GM12878 (cell line): ENCODE results near the gene ENG. TPM values are rescaled to one million over a fixed set of nuclear protein-coding genes. Genes with fewer than 3 reads are reported as not detected.

Experiments used
- ATAC-seq: fragments of 200-7000 bp; cut with Tn5 transposase; 3 replicates; pipeline ENCODE4 v1.9.1; 2020; ENCODE audit warnings: mild to moderate bottlenecking, moderate library complexity
- BruUV-seq: library from RNA; stranded (reverse); fragments of 400-500 nt; replicated peaks from 2 replicates; lab custom pipeline; 2021; lab: Mats Ljungman, UMichigan
- CTCF ChIA-PET: fragments of 300-600 bp; sonication (Branson Sonifier 250); formaldehyde crosslinking; extraction: SDS; loops from one replicate; lab custom pipeline; 2021; ENCODE audit warnings: inconsistent platforms; lab: Yijun Ruan, JAX
- POLR2A ChIA-PET: fragments of 350-600 bp; formaldehyde crosslinking; extraction: SDS; loops from one replicate; lab custom pipeline; 2021; ENCODE audit warnings: inconsistent platforms; lab: Charles Lee
- RAD21 ChIA-PET: fragments of 300-600 bp; sonication (Branson Sonifier 250); formaldehyde crosslinking; loops from one replicate; lab custom pipeline; 2023; ENCODE audit warnings: antibody characterized with exemption; ENCODE audit not compliant: unreplicated experiment; lab: Charles Lee
- SMC1A ChIA-PET: fragments of 300-600 bp; sonication (Branson Sonifier 250); formaldehyde crosslinking; loops from one replicate; lab custom pipeline; 2023; ENCODE audit not compliant: unreplicated experiment, uncharacterized antibody; lab: Charles Lee
- DNase-seq: peaks from one replicate; pipeline ENCODE4 v3.0.0-alpha.2; 2011; ENCODE audit warnings: low read depth, low spot score
- FAIRE-seq: peaks from 3 replicates; lab custom pipeline; 2011; peaks lifted over from hg19 to GRCh38; lab: Jason Lieb, UNC
- H2AFZ ChIP-seq: 2 replicates; pipeline ENCODE4 v1.6.0; 2011; ENCODE audit warnings: low read depth, low read length, control low read depth; ENCODE audit not compliant: control insufficient read depth
- H3K27ac ChIP-seq: 2 replicates; pipeline ENCODE4 v1.5.1; 2011; ENCODE audit warnings: control low read depth; ENCODE audit not compliant: control insufficient read depth, insufficient read depth
- H3K27me3 ChIP-seq, 2 experiments: replicated peaks in 1 of 2; 2 replicates each; pipeline versions ENCODE4 v1.6.0 to v1.6.1; 2011; ENCODE audit warnings: low read length in 1 of 2; ENCODE audit not compliant: control insufficient read depth in 2 of 2, insufficient read depth in 2 of 2
- H3K36me3 ChIP-seq, 2 experiments: 2 replicates each; pipeline ENCODE4 v1.5.1; 2011; ENCODE audit warnings: low read length in 1 of 2; ENCODE audit not compliant: control insufficient read depth in 2 of 2, insufficient read depth in 2 of 2
- H3K4me1 ChIP-seq: 2 replicates; pipeline ENCODE4 v1.6.1; 2011; ENCODE audit warnings: mild to moderate bottlenecking, low read length, moderate library complexity, mixed read lengths; ENCODE audit not compliant: control insufficient read depth, insufficient read depth
- H3K4me2 ChIP-seq: 2 replicates; pipeline ENCODE4 v1.6.0; 2011; ENCODE audit warnings: control low read depth; ENCODE audit not compliant: control insufficient read depth, insufficient read depth
- H3K4me3 ChIP-seq: fragments of 200-600 bp; sonication (generic); 2 replicates; pipeline ENCODE4 v1.5.1; 2016
- H3K79me2 ChIP-seq: 2 replicates; pipeline ENCODE4 v1.6.0; 2011; ENCODE audit warnings: low read length; ENCODE audit not compliant: control insufficient read depth, insufficient read depth
- H3K9ac ChIP-seq: 2 replicates; pipeline ENCODE4 v1.8.0; 2011; ENCODE audit warnings: low read length, control low read depth, mixed read lengths; ENCODE audit not compliant: control insufficient read depth, insufficient read depth
- H3K9me3 ChIP-seq: replicated peaks from 3 replicates; pipeline ENCODE4 v1.5.1; 2011; ENCODE audit warnings: mild to moderate bottlenecking, low read length; ENCODE audit not compliant: control insufficient read depth, insufficient read depth
- H4K20me1 ChIP-seq: 2 replicates; pipeline ENCODE4 v1.6.0; 2011; ENCODE audit not compliant: control insufficient read depth, insufficient read depth
- POLR2A ChIP-seq: IDR thresholded peaks from 2 replicates; pipeline ENCODE4 v1.6.1; 2011; ENCODE audit warnings: low read depth, mild to moderate bottlenecking, low read length
- SKIL ChIP-seq: fragments of 450-650 bp; IDR thresholded peaks from 2 replicates; pipeline ENCODE4 v1.6.1; 2017; ENCODE audit warnings: mild to moderate bottlenecking, low read depth, inconsistent platforms; ENCODE audit not compliant: poor library complexity, severe bottlenecking
- WGBS: methylation state at CpG from one replicate; pipeline ENCODE4 v1.1.6; 2016; ENCODE audit warnings: low lambda C conversion rate; ENCODE audit not compliant: insufficient replicate concordance, insufficient coverage; ENCODE audit errors: missing lambda C conversion rate; 5-methylcytosine and 5-hydroxymethylcytosine counted together
- in situ Hi-C: fragments of 300-500 bp; cut with MboI; formaldehyde crosslinking; loops from 9 replicates; pipeline ENCODE4 v1.14.3; 2018; ENCODE audit warnings: mixed read lengths
- intact Hi-C: fragments of 100-400 bp; cut with micrococcal nuclease; formaldehyde crosslinking; loops from one replicate; pipeline ENCODE4 v1.14.2; 2022; ENCODE audit not compliant: unreplicated experiment
- polyA plus RNA-seq, 11 experiments: library from polyadenylated mRNA; depleted of rRNA in 4 of 11; unstranded in 6 of 11; stranded (reverse) in 5 of 11; fragments of >200 nt; fragmentation: Nextera tagmentation in 4 of 11; fragmentation: Illumina TruSeq in 1 of 11; extraction: Ambion mirVana in 4 of 11; extraction: Trizol in 1 of 11; gene quantifications; 1 replicate in 1 of 11; 2 replicates in 10 of 11; pipeline versions ENCODE4 v1.2.1 to v1.2.3, GENCODE V29; 2011 to 2016; ENCODE audit warnings: inconsistent platforms in 2 of 11, missing spikeins in 2 of 11, low read depth in 1 of 11
- total RNA-seq, 4 experiments: library from RNA; depleted of rRNA in 3 of 4; stranded (reverse); fragments of >200 nt in 3 of 4; fragmentation: Illumina TruSeq in 1 of 4; extraction: Trizol in 1 of 4; gene quantifications; 2 replicates each; pipeline versions ENCODE4 v1.2.1 to v1.2.3, GENCODE V29; 2013 to 2021

Gene ENG
- total and polyA plus RNA-seq, 10 of the 15 experiments (the other 5 are each of a cell fraction or from before 2014, with no cell fraction given) = 0.14 to 10.1 (median 2.0) TPM

- Histone ChIP-seq H3K4me3 (no peak overlapping the region), H2AFZ (no peak overlapping the region), H3K9ac (no peak overlapping the region), H3K9me3 (no peaks in the 10 kb centered on the region), H3K36me3 (peaks cover 3 to 27% of the 10 kb centered on the region in 2 experiments; a peak in 3 of 4 replicates), H3K79me2 (peaks cover 8% of the 10 kb centered on the region), H3K4me2 (no peak overlapping the region), H4K20me1 (no peaks in the 10 kb centered on the region; the same call in 1 of the 2 replicates), H3K27me3 (no peaks in the 10 kb centered on the region), H3K27ac (no peak overlapping the region), H3K4me1 (peaks cover 6% of the 10 kb centered on the region)
- WGBS = 95% methylated on average over 9 of the region's 9 CpGs
- BruUV-seq = no TSS peak
- intact Hi-C loops = no loop called here
- ATAC-seq = no peak; the same call in 2 of the 3 replicates
- RAD21 ChIA-PET = interaction anchor here (0.6 to 0.8 kb wide), 2 partner anchors 12 to 108 kb away, joined by 3 to 5 read pairs; partner anchors contain the start of gene ST6GALNAC4
- POLR2A ChIA-PET = interaction anchor here (0.6 to 1.2 kb wide), 3 partner anchors 9 to 75 kb away, joined by 3 to 7 read pairs (median 5); no protein-coding TSS in a partner anchor
- no peak for DNase-seq
- CTCF ChIA-PET = no interaction called here
- SMC1A ChIA-PET = no interaction called here
- in situ Hi-C loops = no loop called here
- FAIRE-seq = no peak
- peak; percentile 3; the same call in 1 of the 2 replicates for TF ChIP-seq POLR2A
- TF ChIP-seq SKIL = no peak
- TF ChIP-seq, all 136 proteins: peak for 1
Measured at GRCh38 chr9:127809002-127809539, 45.4 kb downstream of the ENG start.
